ENCODE data around the gene LEMD1. TPM values are rescaled to one million over a fixed set of nuclear protein-coding genes. Genes with fewer than 3 reads are reported as not detected.

LEMD1 gene
- total RNA-seq, 1 experiment from 2014 or later: 26.3 TPM

- TF ChIP-seq TEAD4 (CRISPR knock-in tag; IDR thresholded peaks at IDR 0.05): peak; percentile 34; the same call in 1 of the 2 replicates
- TF ChIP-seq PREB (CRISPR knock-in tag; IDR thresholded peaks at IDR 0.05; ENCODE audit: borderline replicate concordance): no peak
- TF ChIP-seq TP53 (CRISPR knock-in tag; IDR thresholded peaks at IDR 0.05): no peak
- no peak for TF ChIP-seq ZNF219 (CRISPR knock-in tag; IDR thresholded peaks at IDR 0.05; ENCODE audit: borderline replicate concordance)
- TF ChIP-seq ZNF138 (CRISPR knock-in tag; conservative IDR thresholded peaks at IDR 0.05): no peak
- TF ChIP-seq ERG (CRISPR knock-in tag; IDR thresholded peaks at IDR 0.05): no peak
- TF ChIP-seq, protein P1, sequence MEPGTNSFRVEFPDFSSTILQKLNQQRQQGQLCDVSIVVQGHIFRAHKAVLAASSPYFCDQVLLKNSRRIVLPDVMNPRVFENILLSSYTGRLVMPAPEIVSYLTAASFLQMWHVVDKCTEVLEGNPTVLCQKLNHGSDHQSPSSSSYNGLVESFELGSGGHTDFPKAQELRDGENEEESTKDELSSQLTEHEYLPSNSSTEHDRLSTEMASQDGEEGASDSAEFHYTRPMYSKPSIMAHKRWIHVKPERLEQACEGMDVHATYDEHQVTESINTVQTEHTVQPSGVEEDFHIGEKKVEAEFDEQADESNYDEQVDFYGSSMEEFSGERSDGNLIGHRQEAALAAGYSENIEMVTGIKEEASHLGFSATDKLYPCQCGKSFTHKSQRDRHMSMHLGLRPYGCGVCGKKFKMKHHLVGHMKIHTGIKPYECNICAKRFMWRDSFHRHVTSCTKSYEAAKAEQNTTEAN (CRISPR knock-in tag; IDR thresholded peaks at IDR 0.05): no peak
- TF ChIP-seq NFATC4 (CRISPR knock-in tag; IDR thresholded peaks at IDR 0.05): no peak
- peak; percentile 76 for TF ChIP-seq GTF2I (CRISPR knock-in tag; conservative IDR thresholded peaks at IDR 0.05)
- no peak for TF ChIP-seq FOXP1 (CRISPR knock-in tag; IDR thresholded peaks at IDR 0.05; ENCODE audit: borderline replicate concordance)
- TF ChIP-seq ATF2 (CRISPR knock-in tag; IDR thresholded peaks at IDR 0.05; ENCODE audit: borderline replicate concordance, low read depth): no peak
- TF ChIP-seq ELF4 (CRISPR knock-in tag; IDR thresholded peaks at IDR 0.05; ENCODE audit: low read depth): no peak
- TF ChIP-seq, protein P2, sequence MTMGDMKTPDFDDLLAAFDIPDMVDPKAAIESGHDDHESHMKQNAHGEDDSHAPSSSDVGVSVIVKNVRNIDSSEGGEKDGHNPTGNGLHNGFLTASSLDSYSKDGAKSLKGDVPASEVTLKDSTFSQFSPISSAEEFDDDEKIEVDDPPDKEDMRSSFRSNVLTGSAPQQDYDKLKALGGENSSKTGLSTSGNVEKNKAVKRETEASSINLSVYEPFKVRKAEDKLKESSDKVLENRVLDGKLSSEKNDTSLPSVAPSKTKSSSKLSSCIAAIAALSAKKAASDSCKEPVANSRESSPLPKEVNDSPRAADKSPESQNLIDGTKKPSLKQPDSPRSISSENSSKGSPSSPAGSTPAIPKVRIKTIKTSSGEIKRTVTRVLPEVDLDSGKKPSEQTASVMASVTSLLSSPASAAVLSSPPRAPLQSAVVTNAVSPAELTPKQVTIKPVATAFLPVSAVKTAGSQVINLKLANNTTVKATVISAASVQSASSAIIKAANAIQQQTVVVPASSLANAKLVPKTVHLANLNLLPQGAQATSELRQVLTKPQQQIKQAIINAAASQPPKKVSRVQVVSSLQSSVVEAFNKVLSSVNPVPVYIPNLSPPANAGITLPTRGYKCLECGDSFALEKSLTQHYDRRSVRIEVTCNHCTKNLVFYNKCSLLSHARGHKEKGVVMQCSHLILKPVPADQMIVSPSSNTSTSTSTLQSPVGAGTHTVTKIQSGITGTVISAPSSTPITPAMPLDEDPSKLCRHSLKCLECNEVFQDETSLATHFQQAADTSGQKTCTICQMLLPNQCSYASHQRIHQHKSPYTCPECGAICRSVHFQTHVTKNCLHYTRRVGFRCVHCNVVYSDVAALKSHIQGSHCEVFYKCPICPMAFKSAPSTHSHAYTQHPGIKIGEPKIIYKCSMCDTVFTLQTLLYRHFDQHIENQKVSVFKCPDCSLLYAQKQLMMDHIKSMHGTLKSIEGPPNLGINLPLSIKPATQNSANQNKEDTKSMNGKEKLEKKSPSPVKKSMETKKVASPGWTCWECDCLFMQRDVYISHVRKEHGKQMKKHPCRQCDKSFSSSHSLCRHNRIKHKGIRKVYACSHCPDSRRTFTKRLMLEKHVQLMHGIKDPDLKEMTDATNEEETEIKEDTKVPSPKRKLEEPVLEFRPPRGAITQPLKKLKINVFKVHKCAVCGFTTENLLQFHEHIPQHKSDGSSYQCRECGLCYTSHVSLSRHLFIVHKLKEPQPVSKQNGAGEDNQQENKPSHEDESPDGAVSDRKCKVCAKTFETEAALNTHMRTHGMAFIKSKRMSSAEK (CRISPR knock-in tag; IDR thresholded peaks at IDR 0.05; ENCODE audit: borderline replicate concordance): no peak
- TF ChIP-seq ZNF232 (CRISPR knock-in tag; IDR thresholded peaks at IDR 0.05): no peak
Observed at GRCh38 chr1:205447457-205448341, 25.8 kb upstream of the LEMD1 start (continued).

GRCh38 chr1:205446828-205447227 lies 25.0 kb upstream of the LEMD1 start:
- Mint-ChIP-seq H3K27ac (peak overlapping the region; percentile 50), H3K9me3 (no peaks in the 10 kb centered on the region), H3K4me1 (peaks cover 92% of the 10 kb centered on the region), H3K4me3 (peak overlapping the region; percentile 46), H3K27me3 (ENCODE audit: low read depth) (peaks cover 10% of the 10 kb centered on the region), H3K36me3 (no peaks in the 10 kb centered on the region)
- ATAC-seq (no peak), DNase-seq (ENCODE audit: low spot score) (no peak)
- no peak for TF ChIP-seq MYBL2 (CRISPR knock-in tag; IDR thresholded peaks at IDR 0.05)
- TF ChIP-seq, protein P3, sequence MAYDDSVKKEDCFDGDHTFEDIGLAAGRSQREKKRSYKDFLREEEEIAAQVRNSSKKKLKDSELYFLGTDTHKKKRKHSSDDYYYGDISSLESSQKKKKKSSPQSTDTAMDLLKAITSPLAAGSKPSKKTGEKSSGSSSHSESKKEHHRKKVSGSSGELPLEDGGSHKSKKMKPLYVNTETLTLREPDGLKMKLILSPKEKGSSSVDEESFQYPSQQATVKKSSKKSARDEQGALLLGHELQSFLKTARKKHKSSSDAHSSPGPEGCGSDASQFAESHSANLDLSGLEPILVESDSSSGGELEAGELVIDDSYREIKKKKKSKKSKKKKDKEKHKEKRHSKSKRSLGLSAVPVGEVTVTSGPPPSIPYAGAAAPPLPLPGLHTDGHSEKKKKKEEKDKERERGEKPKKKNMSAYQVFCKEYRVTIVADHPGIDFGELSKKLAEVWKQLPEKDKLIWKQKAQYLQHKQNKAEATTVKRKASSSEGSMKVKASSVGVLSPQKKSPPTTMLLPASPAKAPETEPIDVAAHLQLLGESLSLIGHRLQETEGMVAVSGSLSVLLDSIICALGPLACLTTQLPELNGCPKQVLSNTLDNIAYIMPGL (CRISPR knock-in tag; IDR thresholded peaks at IDR 0.05): no peak
- TF ChIP-seq, protein P4, sequence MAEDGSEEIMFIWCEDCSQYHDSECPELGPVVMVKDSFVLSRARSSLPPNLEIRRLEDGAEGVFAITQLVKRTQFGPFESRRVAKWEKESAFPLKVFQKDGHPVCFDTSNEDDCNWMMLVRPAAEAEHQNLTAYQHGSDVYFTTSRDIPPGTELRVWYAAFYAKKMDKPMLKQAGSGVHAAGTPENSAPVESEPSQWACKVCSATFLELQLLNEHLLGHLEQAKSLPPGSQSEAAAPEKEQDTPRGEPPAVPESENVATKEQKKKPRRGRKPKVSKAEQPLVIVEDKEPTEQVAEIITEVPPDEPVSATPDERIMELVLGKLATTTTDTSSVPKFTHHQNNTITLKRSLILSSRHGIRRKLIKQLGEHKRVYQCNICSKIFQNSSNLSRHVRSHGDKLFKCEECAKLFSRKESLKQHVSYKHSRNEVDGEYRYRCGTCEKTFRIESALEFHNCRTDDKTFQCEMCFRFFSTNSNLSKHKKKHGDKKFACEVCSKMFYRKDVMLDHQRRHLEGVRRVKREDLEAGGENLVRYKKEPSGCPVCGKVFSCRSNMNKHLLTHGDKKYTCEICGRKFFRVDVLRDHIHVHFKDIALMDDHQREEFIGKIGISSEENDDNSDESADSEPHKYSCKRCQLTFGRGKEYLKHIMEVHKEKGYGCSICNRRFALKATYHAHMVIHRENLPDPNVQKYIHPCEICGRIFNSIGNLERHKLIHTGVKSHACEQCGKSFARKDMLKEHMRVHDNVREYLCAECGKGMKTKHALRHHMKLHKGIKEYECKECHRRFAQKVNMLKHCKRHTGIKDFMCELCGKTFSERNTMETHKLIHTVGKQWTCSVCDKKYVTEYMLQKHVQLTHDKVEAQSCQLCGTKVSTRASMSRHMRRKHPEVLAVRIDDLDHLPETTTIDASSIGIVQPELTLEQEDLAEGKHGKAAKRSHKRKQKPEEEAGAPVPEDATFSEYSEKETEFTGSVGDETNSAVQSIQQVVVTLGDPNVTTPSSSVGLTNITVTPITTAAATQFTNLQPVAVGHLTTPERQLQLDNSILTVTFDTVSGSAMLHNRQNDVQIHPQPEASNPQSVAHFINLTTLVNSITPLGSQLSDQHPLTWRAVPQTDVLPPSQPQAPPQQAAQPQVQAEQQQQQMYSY (CRISPR knock-in tag; IDR thresholded peaks at IDR 0.05): peak; percentile 93
- CTCF ChIA-PET: interaction anchor here (0.9 to 12.4 kb wide), 9 partner anchors 5 to 112 kb away, joined by 3 to 205 read pairs (median 23); partner anchors contain the start of gene BLACAT1
- POLR2A ChIA-PET: interaction anchor here (0.8 to 3.1 kb wide), 4 partner anchors 8 to 126 kb away, joined by 3 to 16 read pairs (median 4); partner anchors contain the start of genes BLACAT1 and NUAK2
